OCI-LY7 (cell line): Measurements from ENCODE around the gene FBXO2. TPM values are rescaled to one million over a fixed set of nuclear protein-coding genes. Genes with fewer than 3 reads are reported as not detected.

Experiments used
- BruUV-seq: library from RNA; stranded (reverse); fragments of 400-500 nt; replicated peaks from 2 replicates; lab custom pipeline; 2021; lab: Mats Ljungman, UMichigan
- CTCF ChIA-PET: fragments of 300-600 bp; sonication (Branson Sonifier 250); formaldehyde crosslinking; loops from one replicate; lab custom pipeline; 2022; ENCODE audit warnings: antibody characterized with exemption; ENCODE audit not compliant: unreplicated experiment; lab: Charles Lee
- POLR2A ChIA-PET: fragments of 300-600 bp; sonication (Branson Sonifier 250); formaldehyde crosslinking; loops from one replicate; lab custom pipeline; 2022; ENCODE audit warnings: antibody characterized with exemption; lab: Charles Lee
- DNase-seq: peaks from one replicate; pipeline ENCODE4 v3.0.0-alpha.2; 2015; ENCODE audit warnings: low spot score
- H2AFZ ChIP-seq: fragments of 200-600 bp; sonication (generic), shearing (Covaris generic); 2 replicates; pipeline ENCODE4 v1.6.1; 2014; ENCODE audit warnings: mild to moderate bottlenecking, antibody characterized with exemption, low read length, moderate library complexity
- H3K27ac ChIP-seq: fragments of 200-600 bp; sonication (generic); 2 replicates; pipeline ENCODE4 v1.5.1; 2014; ENCODE audit warnings: mixed run types, low read depth, mild to moderate bottlenecking, moderate library complexity, low read length, inconsistent platforms; ENCODE audit not compliant: poor library complexity, severe bottlenecking
- H3K36me3 ChIP-seq: fragments of 200-600 bp; sonication (generic); 2 replicates; pipeline ENCODE4 v1.6.1; 2014; ENCODE audit warnings: mild to moderate bottlenecking, antibody characterized with exemption, low read length, moderate library complexity, mixed read lengths; ENCODE audit not compliant: insufficient read depth
- H3K4me1 ChIP-seq: fragments of 200-600 bp; sonication (generic); 2 replicates; pipeline ENCODE4 v1.5.1; 2014; ENCODE audit warnings: mild to moderate bottlenecking, low read length; ENCODE audit not compliant: insufficient read depth, poor library complexity, severe bottlenecking
- H3K4me2 ChIP-seq: fragments of 200-600 bp; sonication (generic); 2 replicates; pipeline ENCODE4 v1.6.1; 2014; ENCODE audit warnings: mild to moderate bottlenecking, low read length
- H3K4me3 ChIP-seq: fragments of 200-600 bp; sonication (generic); 2 replicates; pipeline ENCODE4 v1.5.1; 2014; ENCODE audit warnings: mild to moderate bottlenecking, low read depth, low read length; ENCODE audit not compliant: poor library complexity, severe bottlenecking
- H3K79me2 ChIP-seq: fragments of 200-600 bp; sonication (generic); 2 replicates; pipeline ENCODE4 v1.6.1; 2016; ENCODE audit warnings: low read depth, mild to moderate bottlenecking, low read length, moderate library complexity, mixed read lengths; ENCODE audit not compliant: insufficient read depth
- H3K9me2 ChIP-seq: fragments of 200-600 bp; sonication (generic); 2 replicates; pipeline ENCODE4 v1.6.1; 2016; ENCODE audit warnings: mild to moderate bottlenecking, low read length, mixed read lengths; ENCODE audit not compliant: insufficient read depth
- H3K9me3 ChIP-seq: fragments of 200-600 bp; sonication (generic); 2 replicates; pipeline ENCODE4 v1.6.1; 2014; ENCODE audit warnings: mild to moderate bottlenecking, mixed run types, low read length, mixed read lengths
- H4K20me1 ChIP-seq: fragments of 200-600 bp; sonication (generic); 2 replicates; pipeline ENCODE4 v1.6.1; 2014; ENCODE audit warnings: mild to moderate bottlenecking, antibody characterized with exemption, low read length, moderate library complexity, mixed read lengths; ENCODE audit not compliant: insufficient read depth
- CTCF ChIP-seq: fragments of 200-600 bp; sonication (generic); conservative IDR thresholded peaks from 2 replicates; pipeline ENCODE4 v1.5.1; 2014; ENCODE audit warnings: mild to moderate bottlenecking, antibody characterized with exemption, low read length, moderate library complexity, mixed read lengths
- EZH2phosphoT487 ChIP-seq: fragments of 200-600 bp; sonication (generic); IDR thresholded peaks from 2 replicates; pipeline ENCODE4 v1.6.1; 2018; ENCODE audit warnings: low read depth, borderline replicate concordance, mild to moderate bottlenecking, mixed run types, antibody characterized with exemption, low read length, moderate library complexity, mixed read lengths
- intact Hi-C: fragments of 100-400 bp; cut with micrococcal nuclease; formaldehyde crosslinking; loops from one replicate; pipeline ENCODE4 v1.10.0; 2022; ENCODE audit not compliant: unreplicated experiment
- total RNA-seq, 2 experiments: library from RNA; depleted of rRNA in 1 of 2; stranded (reverse); fragments of >200 nt in 1 of 2; shearing (Covaris generic) in 1 of 2; gene quantifications; 2 replicates each; pipeline ENCODE4 v1.2.3, GENCODE V29; 2014 to 2022

Gene FBXO2
- total RNA-seq, 2 experiments from 2014 or later = 2.7 to 6.1 TPM

GRCh38 chr1:11651017-11651416 is 3.2 kb downstream of the FBXO2 start:
- H3K4me3 ChIP-seq = peak overlapping the region; percentile 33
- no peak overlapping the region for H3K27ac ChIP-seq
- peak overlapping the region; percentile 66; the same call in 1 of the 2 replicates for H2AFZ ChIP-seq
- peak overlapping the region; percentile 51 for H3K4me2 ChIP-seq
- H3K79me2 ChIP-seq = no peaks in the 10 kb centered on the region
- no peaks in the 10 kb centered on the region for H4K20me1 ChIP-seq
- DNase-seq = no peak
- no peaks in the 10 kb centered on the region for H3K9me2 ChIP-seq
- intact Hi-C loops = loop anchor here (2.0 to 10.0 kb wide), 2 partner anchors 250 to 314 kb away; no protein-coding TSS in a partner anchor
- no peaks in the 10 kb centered on the region for H3K9me3 ChIP-seq
- POLR2A ChIA-PET = interaction anchor here (0.5 to 0.6 kb wide), 2 partner anchors 43 to 166 kb away, joined by 3 read pairs; no protein-coding TSS in a partner anchor
- BruUV-seq = no TSS peak
- TF ChIP-seq EZH2phosphoT487 = no peak
- no peak for TF ChIP-seq CTCF
- CTCF ChIA-PET = interaction anchor here (1.0 kb wide), 1 partner anchor 69 kb away, joined by 3 read pairs; no protein-coding TSS in a partner anchor
- H3K4me1 ChIP-seq = peaks cover 26% of the 10 kb centered on the region
- H3K36me3 ChIP-seq = no peaks in the 10 kb centered on the region

- Histone ChIP-seq H3K4me1 (peaks cover 24% of the 10 kb centered on the region), H2AFZ (peak overlapping the region; percentile 66), H4K20me1 (no peaks in the 10 kb centered on the region), H3K9me3 (no peaks in the 10 kb centered on the region), H3K4me3 (peak overlapping the region; percentile 33), H3K27ac (no peak overlapping the region), H3K79me2 (no peaks in the 10 kb centered on the region), H3K4me2 (peak overlapping the region; percentile 51), H3K36me3 (no peaks in the 10 kb centered on the region), H3K9me2 (no peaks in the 10 kb centered on the region)
- peak; percentile 79 for DNase-seq
- intact Hi-C loops = loop anchor here (1.0 to 10.0 kb wide), 3 partner anchors 69 to 314 kb away; no protein-coding TSS in a partner anchor
- ChIA-PET POLR2A (interaction anchor here (0.6 kb wide), 2 partner anchors 43 to 75 kb away, joined by 3 read pairs; no protein-coding TSS in a partner anchor), CTCF (interaction anchor here (0.6 to 0.8 kb wide), 2 partner anchors 242 to 413 kb away, joined by 3 read pairs; no protein-coding TSS in a partner anchor)
- peak; percentile 78 for TF ChIP-seq CTCF
- TF ChIP-seq EZH2phosphoT487 = no peak
- BruUV-seq = no TSS peak
Observed at GRCh38 chr1:11650331-11650991, 3.8 kb downstream of the FBXO2 start.
